ENCODE measurements around the gene ANXA2.

The ANXA2 gene

DNA sequence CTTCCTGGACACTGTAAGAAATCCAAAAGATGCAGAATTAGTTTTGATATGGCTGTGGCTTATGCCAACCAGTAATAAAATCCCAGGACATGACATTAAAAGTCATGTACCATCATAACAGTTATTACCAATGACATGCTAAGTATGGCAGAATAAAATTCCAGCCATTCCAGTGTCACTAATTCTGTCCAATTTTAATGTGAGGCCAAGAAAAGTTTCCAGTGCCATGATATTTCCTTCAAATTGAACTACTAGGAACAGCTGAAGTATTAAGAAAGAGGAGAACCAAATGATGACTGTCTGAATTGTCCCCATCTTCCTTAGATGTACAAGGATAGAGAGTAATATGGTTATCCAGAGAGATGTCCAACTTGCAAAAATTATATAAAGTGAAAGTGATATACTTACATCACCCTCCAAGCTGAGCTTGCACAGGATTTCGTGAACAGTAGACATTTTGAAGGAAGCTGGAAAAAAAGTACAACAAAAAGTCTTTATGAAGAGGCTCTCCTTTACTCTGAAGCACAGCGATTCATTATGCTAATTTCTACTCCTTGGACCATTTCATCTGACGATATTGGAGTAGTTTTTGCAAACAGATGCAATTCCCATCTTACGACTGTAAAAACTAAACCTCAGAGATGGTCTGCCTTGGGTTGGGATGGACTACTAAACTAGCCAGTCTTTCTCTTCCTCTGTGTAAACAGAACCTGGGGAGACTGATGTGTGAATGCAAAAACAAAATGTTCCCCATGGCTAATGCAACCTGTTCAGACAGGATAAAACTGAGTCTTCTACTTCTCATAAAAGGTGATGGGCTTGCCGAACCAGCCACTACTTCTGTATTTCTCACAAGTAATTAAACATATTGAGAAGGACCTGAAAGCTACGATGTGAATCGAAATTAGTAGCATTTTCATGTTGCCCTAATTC, 11.9 kb downstream of the ANXA2 start:
- no peaks in the 10 kb centered on the region for H3K27me3 ChIP-seq (ENCODE audit: control insufficient read depth, insufficient read depth, low read length)

GRCh38 chr15:60384526-60385126, 13.2 kb downstream of the ANXA2 start:
- Histone ChIP-seq H3K4me1 (ENCODE audit: control insufficient read depth, low read depth, low read length) (peaks cover 3% of the 10 kb centered on the region), H3K27ac (ENCODE audit: low read length) (no peak overlapping the region), H3K9ac (ENCODE audit: low read length) (no peak overlapping the region), H3K27me3 (ENCODE audit: control insufficient read depth, insufficient read depth, low read length) (no peaks in the 10 kb centered on the region), H3K36me3 (ENCODE audit: control insufficient read depth, low read depth, low read length) (no peaks in the 10 kb centered on the region), H3K9me3 (ENCODE audit: control insufficient read depth, low read depth, low read length) (no peaks in the 10 kb centered on the region), H3K4me3 (ENCODE audit: low read length) (no peak overlapping the region)

More for the DNA sequence above, 11.9 kb downstream of the ANXA2 start:
- no peak overlapping the region for H3K4me3 ChIP-seq (ENCODE audit: low read length)
- H3K36me3 ChIP-seq (ENCODE audit: control insufficient read depth, low read depth, low read length) = no peaks in the 10 kb centered on the region
- H3K9ac ChIP-seq (ENCODE audit: low read length) = no peak overlapping the region
- H3K27ac ChIP-seq (ENCODE audit: low read length) = no peak overlapping the region
- H3K4me1 ChIP-seq (ENCODE audit: control insufficient read depth, low read depth, low read length) = peaks cover 12% of the 10 kb centered on the region
- H3K9me3 ChIP-seq (ENCODE audit: control insufficient read depth, low read depth, low read length) = no peaks in the 10 kb centered on the region

DNA sequence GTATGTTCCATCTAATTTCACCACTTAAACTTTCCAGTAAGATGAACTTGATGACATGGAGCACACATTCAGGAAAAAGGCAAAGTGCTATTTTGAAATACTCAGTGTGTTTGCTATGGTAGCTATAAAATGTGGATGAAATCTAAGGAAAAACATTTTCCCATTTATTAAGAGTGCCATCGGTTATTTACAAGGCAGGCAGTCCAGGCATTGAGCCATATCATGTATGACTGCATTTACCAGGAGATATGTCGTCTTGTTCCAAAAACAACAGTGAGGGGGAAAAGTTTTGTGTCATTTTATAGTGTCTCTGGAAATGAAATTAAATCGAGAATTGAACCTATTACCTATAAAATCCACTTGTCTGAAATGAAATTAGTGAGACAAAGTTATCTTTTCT, 13.7 kb downstream of the ANXA2 start:
- peaks cover 3% of the 10 kb centered on the region for H3K4me1 ChIP-seq (ENCODE audit: control insufficient read depth, low read depth, low read length)
- H3K4me3 ChIP-seq (ENCODE audit: low read length) = no peak overlapping the region
- no peak overlapping the region for H3K9ac ChIP-seq (ENCODE audit: low read length)
- H3K36me3 ChIP-seq (ENCODE audit: control insufficient read depth, low read depth, low read length) = no peaks in the 10 kb centered on the region
- no peak overlapping the region for H3K27ac ChIP-seq (ENCODE audit: low read length)
- no peaks in the 10 kb centered on the region for H3K9me3 ChIP-seq (ENCODE audit: control insufficient read depth, low read depth, low read length)
- no peaks in the 10 kb centered on the region for H3K27me3 ChIP-seq (ENCODE audit: control insufficient read depth, insufficient read depth, low read length)

GRCh38 chr15:60382773-60383674, 14.8 kb downstream of the ANXA2 start:
- no peaks in the 10 kb centered on the region for H3K36me3 ChIP-seq (ENCODE audit: control insufficient read depth, low read depth, low read length)
- no peak overlapping the region for H3K27ac ChIP-seq (ENCODE audit: low read length)

GRCh38 chr15:60381148-60381788, 16.5 kb downstream of the ANXA2 start:
- Histone ChIP-seq H3K27ac (ENCODE audit: low read length) (no peak overlapping the region), H3K27me3 (ENCODE audit: control insufficient read depth, insufficient read depth, low read length) (no peaks in the 10 kb centered on the region), H3K4me3 (ENCODE audit: low read length) (no peak overlapping the region), H3K4me1 (ENCODE audit: control insufficient read depth, low read depth, low read length) (peaks cover 3% of the 10 kb centered on the region), H3K9ac (ENCODE audit: low read length) (no peak overlapping the region), H3K36me3 (ENCODE audit: control insufficient read depth, low read depth, low read length) (no peaks in the 10 kb centered on the region), H3K9me3 (ENCODE audit: control insufficient read depth, low read depth, low read length) (no peaks in the 10 kb centered on the region)

More at GRCh38 chr15:60382773-60383674, 14.8 kb downstream of the ANXA2 start:
- Histone ChIP-seq H3K9ac (ENCODE audit: low read length) (no peak overlapping the region), H3K9me3 (ENCODE audit: control insufficient read depth, low read depth, low read length) (no peaks in the 10 kb centered on the region), H3K27me3 (ENCODE audit: control insufficient read depth, insufficient read depth, low read length) (no peaks in the 10 kb centered on the region), H3K4me1 (ENCODE audit: control insufficient read depth, low read depth, low read length) (peaks cover 3% of the 10 kb centered on the region), H3K4me3 (ENCODE audit: low read length) (no peak overlapping the region)

DNA sequence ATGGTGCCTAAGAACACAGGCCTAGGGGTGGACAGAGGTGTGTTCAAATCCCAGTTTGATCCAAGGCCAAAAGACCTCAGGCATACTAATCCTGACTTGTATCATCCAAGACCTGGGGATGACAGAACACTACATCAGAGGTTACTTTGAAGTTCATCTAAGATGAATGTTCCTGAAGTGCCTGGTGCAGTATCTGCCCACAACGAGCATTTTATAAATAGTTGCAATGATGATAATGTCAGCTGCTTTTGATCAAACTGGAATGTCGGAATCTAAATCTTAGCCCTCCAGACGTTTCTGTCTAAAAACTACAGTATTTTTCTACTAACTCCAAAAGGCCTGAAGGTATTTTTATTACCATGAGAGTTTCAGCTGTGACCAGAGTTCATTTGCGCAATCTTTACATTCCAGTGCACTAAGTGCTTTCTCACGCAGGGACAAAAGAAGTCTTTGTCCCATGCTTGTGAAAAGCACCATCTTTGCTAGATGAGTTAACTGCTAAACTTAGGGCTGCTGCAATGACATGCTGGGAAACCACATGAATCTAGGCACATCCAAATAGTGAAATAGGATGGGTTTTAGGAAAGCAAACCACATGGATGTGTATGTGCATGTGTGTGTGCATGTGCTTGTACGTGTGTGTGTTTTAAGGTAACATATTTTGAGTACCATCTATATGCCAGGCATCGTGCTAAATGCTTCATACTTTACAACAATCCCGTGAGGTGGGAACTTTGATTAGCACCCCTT, 18.1 kb downstream of the ANXA2 start:
- no peaks in the 10 kb centered on the region for H3K27me3 ChIP-seq (ENCODE audit: control insufficient read depth, insufficient read depth, low read length)
- no peaks in the 10 kb centered on the region for H3K36me3 ChIP-seq (ENCODE audit: control insufficient read depth, low read depth, low read length)
- peaks cover 5% of the 10 kb centered on the region for H3K4me1 ChIP-seq (ENCODE audit: control insufficient read depth, low read depth, low read length)
- no peak overlapping the region for H3K4me3 ChIP-seq (ENCODE audit: low read length)
- H3K9me3 ChIP-seq (ENCODE audit: control insufficient read depth, low read depth, low read length) = no peaks in the 10 kb centered on the region
- H3K9ac ChIP-seq (ENCODE audit: low read length) = no peak overlapping the region
- no peak overlapping the region for H3K27ac ChIP-seq (ENCODE audit: low read length)

- Histone ChIP-seq H3K4me1 (ENCODE audit: control insufficient read depth, low read depth, low read length) (peaks cover 9% of the 10 kb centered on the region), H3K27ac (ENCODE audit: low read length) (no peak overlapping the region)
Observed at GRCh38 chr15:60379185-60379524, 18.6 kb downstream of the ANXA2 start.

GRCh38 chr15:60376677-60377095, 21.1 kb downstream of the ANXA2 start:
- no peak overlapping the region for H3K4me3 ChIP-seq (ENCODE audit: low read length)
- H3K4me1 ChIP-seq (ENCODE audit: control insufficient read depth, low read depth, low read length) = peaks cover 11% of the 10 kb centered on the region
- no peaks in the 10 kb centered on the region for H3K27me3 ChIP-seq (ENCODE audit: control insufficient read depth, insufficient read depth, low read length)
- no peak overlapping the region for H3K9ac ChIP-seq (ENCODE audit: low read length)
- no peaks in the 10 kb centered on the region for H3K9me3 ChIP-seq (ENCODE audit: control insufficient read depth, low read depth, low read length)
- H3K36me3 ChIP-seq (ENCODE audit: control insufficient read depth, low read depth, low read length) = no peaks in the 10 kb centered on the region
- no peak overlapping the region for H3K27ac ChIP-seq (ENCODE audit: low read length)

More at GRCh38 chr15:60379185-60379524, 18.6 kb downstream of the ANXA2 start:
- Histone ChIP-seq H3K9me3 (ENCODE audit: control insufficient read depth, low read depth, low read length) (no peaks in the 10 kb centered on the region), H3K27me3 (ENCODE audit: control insufficient read depth, insufficient read depth, low read length) (no peaks in the 10 kb centered on the region), H3K4me3 (ENCODE audit: low read length) (no peak overlapping the region), H3K9ac (ENCODE audit: low read length) (no peak overlapping the region), H3K36me3 (ENCODE audit: control insufficient read depth, low read depth, low read length) (no peaks in the 10 kb centered on the region)

DNA sequence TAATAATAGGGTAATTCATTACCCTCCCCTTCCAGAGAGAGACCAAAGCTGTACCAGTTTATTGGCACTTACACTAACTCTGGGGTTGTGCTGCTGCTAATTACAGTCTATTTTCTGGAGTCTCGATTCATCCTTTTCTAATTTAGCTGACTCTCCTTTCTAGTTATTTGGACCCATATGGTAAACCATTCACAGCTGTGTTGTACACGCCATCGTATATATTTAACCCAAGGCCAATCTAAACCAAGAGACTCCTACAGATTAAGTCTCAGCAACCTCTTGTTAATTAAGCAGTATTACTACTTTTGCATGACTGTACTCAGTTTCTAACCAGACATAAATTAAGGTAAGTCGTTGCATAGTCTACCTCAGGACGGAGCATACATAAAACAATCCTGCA, 22.5 kb downstream of the ANXA2 start:
- H3K27ac ChIP-seq (ENCODE audit: low read length) = no peak overlapping the region
- no peak overlapping the region for H3K4me3 ChIP-seq (ENCODE audit: low read length)
- H3K9ac ChIP-seq (ENCODE audit: low read length) = no peak overlapping the region
- H3K36me3 ChIP-seq (ENCODE audit: control insufficient read depth, low read depth, low read length) = no peaks in the 10 kb centered on the region
- peaks cover 13% of the 10 kb centered on the region for H3K27me3 ChIP-seq (ENCODE audit: control insufficient read depth, insufficient read depth, low read length)
- peaks cover 11% of the 10 kb centered on the region for H3K4me1 ChIP-seq (ENCODE audit: control insufficient read depth, low read depth, low read length)
- H3K9me3 ChIP-seq (ENCODE audit: control insufficient read depth, low read depth, low read length) = no peaks in the 10 kb centered on the region

- Histone ChIP-seq H3K27ac (ENCODE audit: low read length) (no peak overlapping the region), H3K36me3 (ENCODE audit: control insufficient read depth, low read depth, low read length) (no peaks in the 10 kb centered on the region), H3K27me3 (ENCODE audit: control insufficient read depth, insufficient read depth, low read length) (peaks cover 19% of the 10 kb centered on the region), H3K9ac (ENCODE audit: low read length) (no peak overlapping the region), H3K9me3 (ENCODE audit: control insufficient read depth, low read depth, low read length) (no peaks in the 10 kb centered on the region), H3K4me3 (ENCODE audit: low read length) (no peak overlapping the region), H3K4me1 (ENCODE audit: control insufficient read depth, low read depth, low read length) (peaks cover 8% of the 10 kb centered on the region)
Observed at GRCh38 chr15:60374628-60375081, 23.1 kb downstream of the ANXA2 start.

Measured in iPS-18a (cell line).